AG10803 (cell line): ENCODE results near the gene RAD51B.

Experiments
- DNase-seq: peaks from one replicate; pipeline ENCODE4 v3.0.0; 2010; ENCODE audit warnings: low read depth
- H3K4me3 ChIP-seq: 2 replicates; pipeline ENCODE4 v1.5.1; 2011; ENCODE audit warnings: mild to moderate bottlenecking, low read length, control low read depth
- TF ChIP-seq, protein P1 (sequence below): conservative IDR thresholded peaks from 2 replicates; pipeline ENCODE4 v1.5.1; 2011; ENCODE audit warnings: mild to moderate bottlenecking, low read length, control low read depth, inconsistent platforms

RAD51B gene

DNA sequence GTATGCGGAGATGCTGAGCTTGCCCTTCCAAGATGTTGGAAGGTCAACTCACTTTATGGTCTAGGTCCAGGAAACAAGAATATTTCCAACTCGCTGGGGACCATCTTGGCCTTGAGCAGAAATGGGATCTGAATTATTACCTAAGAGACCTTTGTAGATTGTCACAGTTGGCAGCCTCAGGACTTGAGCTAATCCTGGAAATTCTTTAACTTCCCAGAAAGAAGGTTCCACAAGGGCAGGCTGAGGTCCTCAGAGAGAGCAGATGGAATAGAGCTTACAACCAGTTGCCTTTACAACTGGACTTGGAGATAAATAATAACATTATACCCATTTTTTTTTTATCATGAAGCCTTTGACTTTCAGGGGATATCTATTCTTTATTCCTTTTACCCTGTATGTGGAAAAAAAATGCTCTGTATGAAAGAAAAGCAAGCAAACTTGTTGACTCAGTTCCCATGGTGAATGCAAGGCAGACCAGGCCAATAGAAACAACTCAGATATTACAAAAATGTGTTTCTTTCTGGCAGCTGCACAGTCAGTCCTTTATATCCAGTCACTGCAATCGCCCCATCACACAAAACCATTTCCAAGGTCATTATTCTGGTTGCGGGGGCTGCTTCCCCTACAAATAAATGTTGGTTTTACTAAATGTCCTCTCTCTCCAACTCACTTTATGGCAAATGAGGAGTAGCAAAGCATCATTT, 571.9 kb downstream of the RAD51B start:
- TF ChIP-seq, protein P1, sequence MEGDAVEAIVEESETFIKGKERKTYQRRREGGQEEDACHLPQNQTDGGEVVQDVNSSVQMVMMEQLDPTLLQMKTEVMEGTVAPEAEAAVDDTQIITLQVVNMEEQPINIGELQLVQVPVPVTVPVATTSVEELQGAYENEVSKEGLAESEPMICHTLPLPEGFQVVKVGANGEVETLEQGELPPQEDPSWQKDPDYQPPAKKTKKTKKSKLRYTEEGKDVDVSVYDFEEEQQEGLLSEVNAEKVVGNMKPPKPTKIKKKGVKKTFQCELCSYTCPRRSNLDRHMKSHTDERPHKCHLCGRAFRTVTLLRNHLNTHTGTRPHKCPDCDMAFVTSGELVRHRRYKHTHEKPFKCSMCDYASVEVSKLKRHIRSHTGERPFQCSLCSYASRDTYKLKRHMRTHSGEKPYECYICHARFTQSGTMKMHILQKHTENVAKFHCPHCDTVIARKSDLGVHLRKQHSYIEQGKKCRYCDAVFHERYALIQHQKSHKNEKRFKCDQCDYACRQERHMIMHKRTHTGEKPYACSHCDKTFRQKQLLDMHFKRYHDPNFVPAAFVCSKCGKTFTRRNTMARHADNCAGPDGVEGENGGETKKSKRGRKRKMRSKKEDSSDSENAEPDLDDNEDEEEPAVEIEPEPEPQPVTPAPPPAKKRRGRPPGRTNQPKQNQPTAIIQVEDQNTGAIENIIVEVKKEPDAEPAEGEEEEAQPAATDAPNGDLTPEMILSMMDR = no peak
- no peak overlapping the region for H3K4me3 ChIP-seq
- peak; percentile 86 for DNase-seq

DNA sequence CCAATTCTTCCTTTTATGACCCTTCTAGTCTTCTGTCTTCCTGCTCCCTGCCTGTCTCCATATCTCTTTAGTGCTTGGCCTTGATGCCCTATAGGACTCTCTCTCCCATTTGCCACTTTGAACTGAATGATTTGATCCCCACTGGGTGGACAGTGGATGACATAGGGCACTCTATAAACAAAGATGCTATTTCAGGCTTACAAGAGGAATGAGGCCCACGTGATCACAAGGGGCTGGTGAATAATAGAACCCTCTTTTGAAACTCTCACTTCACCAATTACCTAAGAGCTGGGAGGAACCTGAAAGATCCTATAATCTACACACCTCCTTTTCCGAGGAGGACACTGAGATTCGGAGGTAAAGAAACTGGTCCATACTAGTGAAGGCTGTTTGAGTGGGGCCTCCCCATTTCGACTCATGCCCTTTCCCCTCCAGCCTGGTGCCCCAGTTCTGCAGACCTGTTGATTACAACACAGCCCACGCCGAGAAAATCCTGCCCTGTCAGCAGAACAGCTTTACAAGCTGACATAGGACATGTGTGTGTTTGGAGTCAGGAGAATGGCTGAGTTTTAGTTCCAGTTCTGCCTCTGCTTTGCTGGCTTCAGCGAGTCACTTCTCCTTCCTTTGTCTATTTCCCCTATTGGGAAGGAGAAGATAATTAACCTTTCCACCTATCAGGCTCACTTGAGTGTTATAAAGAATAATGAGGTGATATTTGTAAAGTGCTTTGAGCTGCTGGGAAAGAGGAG, 573.0 kb downstream of the RAD51B start:
- TF ChIP-seq, protein P1 = no peak
- no peak for DNase-seq
- no peak overlapping the region for H3K4me3 ChIP-seq

DNA sequence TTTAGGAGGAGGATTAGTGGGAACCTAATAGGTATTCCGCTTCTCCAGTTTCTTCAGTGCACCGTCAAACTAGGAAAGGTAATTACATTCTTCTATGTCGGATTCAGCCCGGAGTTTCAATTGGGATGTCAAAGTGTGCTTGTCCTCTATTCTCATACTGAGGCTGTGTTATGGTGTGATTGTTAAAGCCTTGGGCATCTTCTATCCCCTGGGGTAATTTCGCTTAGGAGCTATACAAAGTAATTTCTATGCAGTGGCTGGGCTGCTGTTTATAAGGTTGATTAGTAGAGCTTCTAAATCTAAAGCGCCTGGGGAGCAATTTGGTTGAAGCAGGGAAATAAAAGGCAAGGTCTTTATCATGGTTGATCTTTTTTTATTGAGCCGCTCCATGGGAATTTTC, 573.7 kb downstream of the RAD51B start:
- no peak overlapping the region for H3K4me3 ChIP-seq
- TF ChIP-seq, protein P1 = no peak
- DNase-seq = no peak

DNA sequence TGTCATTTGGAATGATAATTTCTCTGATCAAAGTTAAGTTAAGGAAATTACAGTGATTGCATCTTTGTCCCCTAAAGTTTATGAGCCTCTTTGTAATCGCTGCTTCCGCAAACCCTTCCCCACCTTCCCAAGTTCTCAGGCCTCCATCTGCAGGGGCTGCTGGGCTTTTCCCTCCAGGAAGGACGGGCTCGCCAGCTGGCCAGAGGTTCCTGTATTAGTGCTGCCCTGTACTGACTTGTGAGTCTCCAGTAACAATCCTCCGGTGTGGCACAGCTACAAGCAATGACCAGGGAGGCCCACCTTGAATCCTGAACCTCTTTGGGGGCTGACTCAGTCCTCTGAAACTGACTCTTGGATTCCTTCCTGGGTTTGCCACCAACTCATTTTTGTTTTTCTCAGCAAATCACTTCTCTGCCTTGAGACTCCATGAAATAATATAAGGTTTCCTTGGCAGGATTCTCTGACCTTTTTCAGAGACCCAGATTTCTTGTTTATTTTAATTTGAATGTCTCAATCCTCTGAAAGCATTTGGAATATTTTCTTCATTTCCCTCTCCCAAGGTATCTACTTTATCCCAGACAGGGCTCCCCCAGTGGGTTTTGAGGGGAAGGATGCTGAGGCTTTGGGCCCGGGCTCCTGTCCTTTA, 574.7 kb downstream of the RAD51B start:
- DNase-seq = no peak
- TF ChIP-seq, protein P1 = no peak
- no peak overlapping the region for H3K4me3 ChIP-seq

DNA sequence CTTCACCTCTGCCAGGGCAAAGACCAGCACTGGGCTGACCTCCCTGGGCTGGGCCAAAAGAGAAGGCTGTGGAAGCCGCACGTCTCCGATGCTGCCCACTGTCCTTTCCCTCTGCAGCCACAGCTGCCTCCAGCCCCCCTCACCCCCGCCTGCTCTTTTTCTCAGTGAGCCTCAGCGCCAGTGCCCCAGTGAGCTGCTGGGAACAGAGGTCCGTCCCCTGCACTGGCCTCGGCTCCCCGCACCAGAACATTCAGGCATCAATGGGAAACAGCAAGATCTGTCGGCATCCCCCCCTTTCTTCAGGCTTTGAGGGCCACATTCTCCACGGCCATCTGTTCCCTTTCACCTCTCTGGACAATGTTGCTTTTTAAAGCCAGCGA, 575.2 kb downstream of the RAD51B start:
- TF ChIP-seq, protein P1 = no peak
- DNase-seq = no peak
- no peak overlapping the region for H3K4me3 ChIP-seq

DNA sequence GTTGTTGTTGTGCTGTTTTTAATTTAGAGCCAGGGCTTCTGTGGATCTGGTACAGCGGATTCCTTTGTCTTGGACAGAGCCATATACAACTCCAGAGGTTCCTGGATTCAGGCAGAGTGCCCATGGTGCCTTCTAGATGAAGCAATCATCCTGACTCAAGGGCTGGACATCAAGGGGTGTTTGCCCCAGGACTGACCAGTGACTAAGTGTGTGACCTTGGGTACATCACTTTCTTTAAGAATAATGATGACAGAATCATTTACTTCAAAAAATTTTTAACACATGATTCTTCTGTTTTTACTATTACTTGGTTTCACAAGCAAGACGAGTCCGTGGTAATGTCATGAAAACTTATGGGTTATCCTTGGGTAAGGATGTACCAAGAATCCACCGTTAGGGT, 576.0 kb downstream of the RAD51B start:
- H3K4me3 ChIP-seq = no peak overlapping the region
- TF ChIP-seq, protein P1 = no peak
- DNase-seq = peak; percentile 92
